ENCODE results near the gene NDUFAF7.

GRCh38 chr2:37228788-37229187 is 2.7 kb upstream of the NDUFAF7 start:
- no peak for TF ChIP-seq CTCF (conservative IDR thresholded peaks at IDR 0.05)
- TF ChIP-seq ZFX (IDR thresholded peaks at IDR 0.05): no peak
